ENCODE measurements around the gene SYTL3.
A peak's percentile ranks its signal among the peaks of the same experiment; 100 is the strongest.
"Not testable (repeated sequence)": the region's sequence is repeated elsewhere in the genome, so short reads cannot be mapped to it uniquely, and the experiment has no call there.

Gene SYTL3

GRCh38 chr6:158662954-158663624, 13.2 kb downstream of the SYTL3 start:
- no peak for DNase-seq (ENCODE audit: low read depth)

GRCh38 chr6:158663625-158664165, 13.8 kb downstream of the SYTL3 start:
- no peak for DNase-seq (ENCODE audit: low read depth)

- DNase-seq (ENCODE audit: low read depth): no peak
Observed at GRCh38 chr6:158665332-158665731, 15.5 kb downstream of the SYTL3 start.

- DNase-seq (ENCODE audit: low read depth): no peak
Observed at GRCh38 chr6:158666628-158667359, 16.9 kb downstream of the SYTL3 start.

- DNase-seq (ENCODE audit: low read depth): no peak
Observed at GRCh38 chr6:158667360-158667981, 17.6 kb downstream of the SYTL3 start.

GRCh38 chr6:158668707-158669103, 18.9 kb downstream of the SYTL3 start:
- no peak for DNase-seq (ENCODE audit: low read depth)

- DNase-seq (ENCODE audit: low read depth): no peak
Observed at GRCh38 chr6:158669145-158670035, 19.5 kb downstream of the SYTL3 start.

GRCh38 chr6:158672119-158672518, 22.3 kb downstream of the SYTL3 start:
- DNase-seq (ENCODE audit: low read depth): not testable (repeated sequence)

GRCh38 chr6:158672726-158673125, 22.9 kb downstream of the SYTL3 start:
- DNase-seq (ENCODE audit: low read depth): no peak

- no peak for DNase-seq (ENCODE audit: low read depth)
Observed at GRCh38 chr6:158674342-158675131, 24.7 kb downstream of the SYTL3 start.

GRCh38 chr6:158677094-158677493, 27.2 kb downstream of the SYTL3 start:
- not testable (repeated sequence) for DNase-seq (ENCODE audit: low read depth)

- DNase-seq (ENCODE audit: low read depth): no peak
Observed at GRCh38 chr6:158677906-158678578, 28.2 kb downstream of the SYTL3 start.

- no peak for DNase-seq (ENCODE audit: low read depth)
Observed at GRCh38 chr6:158680015-158680414, 30.2 kb downstream of the SYTL3 start.

- DNase-seq (ENCODE audit: low read depth): no peak
Observed at GRCh38 chr6:158680481-158680880, 30.6 kb downstream of the SYTL3 start.

GRCh38 chr6:158684311-158684710, 34.5 kb downstream of the SYTL3 start:
- no peak for DNase-seq (ENCODE audit: low read depth)

- no peak for DNase-seq (ENCODE audit: low read depth)
Observed at GRCh38 chr6:158684745-158685324, 35.0 kb downstream of the SYTL3 start.

GRCh38 chr6:158686311-158686710, 36.5 kb downstream of the SYTL3 start:
- DNase-seq (ENCODE audit: low read depth): no peak

- peak; percentile 13 for DNase-seq (ENCODE audit: low read depth)
Observed at GRCh38 chr6:158686791-158687381, 37.0 kb downstream of the SYTL3 start.

GRCh38 chr6:158687506-158687905, 37.7 kb downstream of the SYTL3 start:
- DNase-seq (ENCODE audit: low read depth): no peak

GRCh38 chr6:158688860-158689259, 39.0 kb downstream of the SYTL3 start:
- no peak for DNase-seq (ENCODE audit: low read depth)
